T-cell (primary cell): Measurements from ENCODE around the gene MCM10. TPM values are rescaled to one million over a fixed set of nuclear protein-coding genes. Genes with fewer than 3 reads are reported as not detected.
A peak's percentile ranks its signal among the peaks of the same experiment; 100 is the strongest.

Experiments
- ATAC-seq, 4 experiments: fragments of 200-7000 bp in 3 of 4; fragments of 150-1000 bp in 1 of 4; cut with Tn5 transposase; replicated peaks in 1 of 4; 1 replicate in 3 of 4; 2 replicates in 1 of 4; pipeline ENCODE4 v1.10.0; 2021; ENCODE audit warnings: moderate library complexity in 3 of 4, mild to moderate bottlenecking in 2 of 4, moderate number of reproducible peaks in 1 of 4
- CTCF ChIA-PET, 2 donors: fragments of 300-600 bp; sonication (Branson Sonifier 250); formaldehyde crosslinking; loops; one replicate each; lab custom pipeline; 2022; ENCODE audit warnings: antibody characterized with exemption in 2 of 2; lab: Charles Lee
- POLR2A ChIA-PET, 2 donors: fragments of 300-600 bp; sonication (Branson Sonifier 250); formaldehyde crosslinking; loops; one replicate each; lab custom pipeline; 2022; ENCODE audit warnings: antibody characterized with exemption in 2 of 2; lab: Charles Lee
- DNase-seq, 35 experiments: peaks; one replicate each; pipeline versions ENCODE4 v3.0.0 to v3.0.0-alpha.2; 2013 to 2023
- H3K27ac ChIP-seq: one replicate; pipeline ENCODE4 v1.5.1; 2013; ENCODE audit warnings: low read length
- H3K27me3 ChIP-seq, 2 experiments: replicated peaks in 1 of 2; 1 replicate in 1 of 2; 2 replicates in 1 of 2; pipeline versions ENCODE4 v1.6.1 to v1.7.0; 2013; ENCODE audit warnings: low read length in 1 of 2, mixed read lengths in 1 of 2; ENCODE audit not compliant: control insufficient read depth in 2 of 2, insufficient read depth in 2 of 2; ENCODE audit errors: extremely low read depth in 1 of 2
- H3K36me3 ChIP-seq, 2 donors: 1 replicate in 1 of 2; 2 replicates in 1 of 2; pipeline versions ENCODE4 v1.6.1 to v1.7.0; 2013; ENCODE audit warnings: low read length in 1 of 2; ENCODE audit not compliant: control insufficient read depth in 2 of 2, insufficient read depth in 1 of 2; ENCODE audit errors: extremely low read depth in 1 of 2
- H3K4me1 ChIP-seq, 2 experiments: 1 replicate in 1 of 2; 2 replicates in 1 of 2; pipeline versions ENCODE4 v1.6.1 to v1.7.0; 2013; ENCODE audit warnings: low read length in 2 of 2, mixed read lengths in 1 of 2; ENCODE audit not compliant: insufficient read depth in 2 of 2, control insufficient read depth in 1 of 2; ENCODE audit errors: extremely low read depth in 1 of 2
- H3K4me3 ChIP-seq, 2 donors: 1 replicate in 1 of 2; 2 replicates in 1 of 2; pipeline versions ENCODE4 v1.5.1 to v1.7.0; 2013; ENCODE audit warnings: mild to moderate bottlenecking in 2 of 2, low read length in 1 of 2, moderate library complexity in 1 of 2; ENCODE audit not compliant: control insufficient read depth in 1 of 2; ENCODE audit errors: extremely low read depth in 1 of 2
- H3K9me3 ChIP-seq: 2 replicates; pipeline ENCODE4 v1.7.0; 2013
- H3K27ac Mint-ChIP-seq, 2 donors: one replicate each; pipeline ENCODE4 v1.8.0; 2020 to 2021; ENCODE audit warnings: mild to moderate bottlenecking in 2 of 2, mixed read lengths in 2 of 2
- H3K27me3 Mint-ChIP-seq, 2 donors: one replicate each; pipeline ENCODE4 v1.8.0; 2021 to 2022; ENCODE audit warnings: mixed read lengths in 2 of 2
- H3K36me3 Mint-ChIP-seq: one replicate; pipeline ENCODE4 v1.8.0; 2021; ENCODE audit warnings: mixed read lengths
- H3K4me1 Mint-ChIP-seq, 3 donors: one replicate each; pipeline ENCODE4 v1.8.0; 2020 to 2022; ENCODE audit warnings: mixed read lengths in 3 of 3, mild to moderate bottlenecking in 1 of 3
- H3K4me3 Mint-ChIP-seq, 3 donors: one replicate each; pipeline ENCODE4 v1.8.0; 2020 to 2022; ENCODE audit warnings: mild to moderate bottlenecking in 3 of 3, mixed read lengths in 3 of 3, moderate library complexity in 3 of 3
- H3K9me3 Mint-ChIP-seq, 3 donors: one replicate each; pipeline ENCODE4 v1.8.0; 2020 to 2022; ENCODE audit warnings: mixed read lengths in 3 of 3
- WGBS: methylation state at CpG from one replicate; pipeline ENCODE4 v1.1.5; 2013; ENCODE audit warnings: missing lambda C conversion rate; ENCODE audit not compliant: insufficient coverage; 5-methylcytosine and 5-hydroxymethylcytosine counted together
- total RNA-seq, 35 experiments: library from RNA in 6 of 35; stranded (reverse) in 6 of 35; fragments of 120-200 nt in 1 of 35; gene quantifications; one replicate each; pipeline versions ENCODE4 v1.2.1 to v1.2.4 and lab custom pipeline; 2013 to 2026

The MCM10 gene
- total RNA-seq = 1 to 10 TPM in 2 of 5 donors, under 1 TPM in 3; 0.65 to 1.4 (median 0.82) TPM
- total RNA-seq (2013) = 0.33 TPM
- 0.05 to 133 (median 0.55) reads per million in 29 experiments for total RNA-seq (lab: John Stamatoyannopoulos, UW)

GRCh38 chr10:13160934-13161856, at the start of gene MCM10:
Gene MCM10, plus strand, starts transcription at chr10:13161558. Its CDS starts 2,645 bp downstream, at chr10:13164203.
- under 1% methylated on average over 49 of the region's 56 CpGs for WGBS
- Mint-ChIP-seq H3K36me3 (no peaks in the 10 kb centered on the region), H3K9me3 (no peaks in the 10 kb centered on the region), H3K4me1 (peaks cover 16 to 33% (median 22%) of the 10 kb centered on the region in 3 donors), H3K27me3 (no peaks in the 10 kb centered on the region), H3K4me3 (peak within 1 kb of the TSS; percentile 79 to 85 (median 82)), H3K27ac (peak within 1 kb of the TSS; percentile 17 to 41)
- peak; percentile 92 to 99 (median 97) for DNase-seq
- Histone ChIP-seq H3K4me1 (peaks cover 0 to 14% of the 10 kb centered on the region in 2 experiments), H3K9me3 (no peaks in the 10 kb centered on the region), H3K27ac (peak within 1 kb of the TSS; percentile 44), H3K4me3 (peak within 1 kb of the TSS; percentile 41 to 42), H3K36me3 (no peaks in the 10 kb centered on the region), H3K27me3 (peaks cover 0 to 3% of the 10 kb centered on the region in 2 experiments)
- ATAC-seq = peak; percentile 100
- ChIA-PET CTCF (interaction anchor here (0.6 to 2.7 kb wide), 8 partner anchors 10 to 1530 kb away, joined by 3 to 33 read pairs (median 4); partner anchors contain the start of gene PHYH (in 1 of the 2)), POLR2A (interaction anchor here in 1 of 2 donors (0.6 to 0.7 kb wide), 2 partner anchors 142 to 143 kb away, joined by 3 read pairs; no protein-coding TSS in a partner anchor)

DNA sequence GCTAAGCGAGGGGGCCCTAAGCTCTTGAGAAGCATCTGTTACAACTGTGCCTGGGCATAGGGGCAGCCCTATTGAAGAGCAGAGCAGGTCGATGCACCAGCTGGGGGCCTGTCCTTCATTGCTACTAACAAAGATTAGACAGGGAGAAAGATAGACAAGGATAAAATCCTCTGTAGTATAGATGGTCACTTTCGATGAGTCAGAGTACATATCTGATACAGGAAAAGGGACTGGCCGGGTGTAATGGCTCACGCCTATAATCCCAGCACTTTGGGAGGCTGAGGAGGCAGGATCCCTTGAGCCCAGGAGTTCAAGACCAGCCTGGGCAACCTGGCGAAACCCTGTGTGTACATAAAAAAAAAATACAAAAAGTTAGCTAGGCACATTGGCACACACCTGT, 47.8 kb upstream of the MCM10 start:
- no peak for ATAC-seq
- ChIA-PET CTCF (no interaction called here), POLR2A (no interaction called here)
- Mint-ChIP-seq H3K27me3 (no peaks in the 10 kb centered on the region), H3K4me3 (no peak overlapping the region), H3K36me3 (peaks cover 58% of the 10 kb centered on the region), H3K4me1 (peaks cover 41 to 49% (median 44%) of the 10 kb centered on the region in 3 donors), H3K9me3 (no peaks in the 10 kb centered on the region), H3K27ac (peak overlapping the region in 1 of 2 donors; percentile 19)
- Histone ChIP-seq H3K4me3 (no peak overlapping the region), H3K9me3 (no peaks in the 10 kb centered on the region), H3K27me3 (no peaks in the 10 kb centered on the region), H3K36me3 (peaks cover 16 to 73% of the 10 kb centered on the region in 2 donors), H3K4me1 (peaks cover 5 to 26% of the 10 kb centered on the region in 2 experiments), H3K27ac (no peak overlapping the region)
- no peak for DNase-seq
- WGBS = 80% methylated on average over 1 of the region's 6 CpGs

- Mint-ChIP-seq H3K9me3 (no peaks in the 10 kb centered on the region), H3K36me3 (peaks cover 69% of the 10 kb centered on the region), H3K4me1 (peaks cover 27 to 34% (median 30%) of the 10 kb centered on the region in 3 donors), H3K4me3 (peak overlapping the region; percentile 32 to 59 (median 40)), H3K27ac (peak overlapping the region; percentile 60 to 84), H3K27me3 (no peaks in the 10 kb centered on the region)
- Histone ChIP-seq H3K27ac (peak overlapping the region; percentile 67), H3K9me3 (no peaks in the 10 kb centered on the region), H3K4me3 (peak overlapping the region in 1 of 2 donors; percentile 2), H3K36me3 (peaks cover 11 to 73% of the 10 kb centered on the region in 2 donors), H3K27me3 (no peaks in the 10 kb centered on the region), H3K4me1 (peaks cover 0 to 9% of the 10 kb centered on the region in 2 experiments)
- DNase-seq (peak in 10 of 35 experiments; percentile 8 to 60 (median 12)), ATAC-seq (peak; percentile 56 to 84 (median 68))
- POLR2A ChIA-PET = interaction anchor here in 1 of 2 donors (0.6 to 1.4 kb wide), 3 partner anchors 12 to 1074 kb away, joined by 4 to 8 read pairs (median 4); partner anchors contain the start of genes OPTN and UPF2
- 30% methylated on average over 7 of the region's 12 CpGs for WGBS
- CTCF ChIA-PET = interaction anchor here in 1 of 2 donors (0.7 to 0.8 kb wide), 2 partner anchors 15 to 44 kb away, joined by 3 read pairs; no protein-coding TSS in a partner anchor
Measured at GRCh38 chr10:13115832-13116803, 45.2 kb upstream of the MCM10 start.

DNA sequence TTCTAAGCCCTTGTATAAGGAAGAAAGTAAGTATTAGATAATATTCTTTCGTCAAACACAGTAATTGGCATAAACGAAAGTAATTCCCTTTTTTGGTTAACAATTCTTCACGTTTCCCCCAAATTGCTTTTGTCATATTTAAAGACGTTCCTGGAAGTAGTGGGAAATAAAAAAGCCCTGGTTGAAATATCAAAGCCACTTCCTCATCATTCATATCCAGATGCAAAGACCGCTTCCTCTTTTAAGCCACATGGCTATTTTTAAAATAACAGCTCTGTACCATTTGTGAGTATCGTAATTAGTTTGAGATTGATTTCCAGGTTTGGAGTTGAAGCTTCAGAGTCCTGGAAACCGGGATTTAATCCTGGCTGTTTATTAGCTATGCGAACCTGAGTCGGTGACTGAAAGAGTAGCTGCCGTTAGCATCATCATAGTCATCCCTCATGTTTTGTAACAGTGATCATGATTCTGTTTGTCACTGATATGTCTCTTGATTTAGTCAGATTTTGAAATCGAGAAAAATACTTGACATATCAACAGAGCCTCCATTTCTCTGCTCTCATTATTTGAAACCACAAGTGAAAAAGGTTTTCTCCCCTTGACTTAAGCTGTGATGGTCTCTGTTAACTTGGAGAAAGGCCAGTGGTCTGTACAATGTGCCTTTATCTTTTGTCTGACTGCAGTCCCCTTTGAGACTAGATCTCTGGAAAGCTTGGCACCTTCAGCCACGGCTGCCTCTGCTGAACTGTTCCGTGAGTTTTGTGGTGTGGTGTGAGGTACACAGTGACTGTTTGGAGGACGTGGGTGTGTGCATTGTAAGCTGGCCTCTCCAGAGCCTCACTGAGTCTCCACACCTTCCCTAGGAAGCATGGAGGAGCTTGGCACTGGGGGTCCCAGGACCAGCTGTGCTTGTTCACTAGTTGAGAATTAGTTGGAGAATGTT, 43.2 kb upstream of the MCM10 start:
- Histone ChIP-seq H3K4me1 (peaks cover 0 to 9% of the 10 kb centered on the region in 2 experiments), H3K27ac (no peak overlapping the region), H3K36me3 (peaks cover 11 to 75% of the 10 kb centered on the region in 2 donors), H3K27me3 (no peaks in the 10 kb centered on the region), H3K9me3 (no peaks in the 10 kb centered on the region), H3K4me3 (no peak overlapping the region)
- Mint-ChIP-seq H3K27me3 (no peaks in the 10 kb centered on the region), H3K9me3 (no peaks in the 10 kb centered on the region), H3K27ac (peak overlapping the region; percentile 24 to 29), H3K4me3 (peak overlapping the region in 1 of 3 donors; percentile 16), H3K4me1 (peaks cover 27 to 34% (median 29%) of the 10 kb centered on the region in 3 donors), H3K36me3 (peaks cover 74% of the 10 kb centered on the region)
- WGBS = no CpG with 5 or more reads among the region's 14 CpGs
- no peak for ATAC-seq
- CTCF ChIA-PET = interaction anchor here in 1 of 2 donors (0.5 to 1.2 kb wide), 3 partner anchors 9 to 102 kb away, joined by 3 to 12 read pairs (median 5); no protein-coding TSS in a partner anchor
- no peak for DNase-seq
- POLR2A ChIA-PET = no interaction called here

DNA sequence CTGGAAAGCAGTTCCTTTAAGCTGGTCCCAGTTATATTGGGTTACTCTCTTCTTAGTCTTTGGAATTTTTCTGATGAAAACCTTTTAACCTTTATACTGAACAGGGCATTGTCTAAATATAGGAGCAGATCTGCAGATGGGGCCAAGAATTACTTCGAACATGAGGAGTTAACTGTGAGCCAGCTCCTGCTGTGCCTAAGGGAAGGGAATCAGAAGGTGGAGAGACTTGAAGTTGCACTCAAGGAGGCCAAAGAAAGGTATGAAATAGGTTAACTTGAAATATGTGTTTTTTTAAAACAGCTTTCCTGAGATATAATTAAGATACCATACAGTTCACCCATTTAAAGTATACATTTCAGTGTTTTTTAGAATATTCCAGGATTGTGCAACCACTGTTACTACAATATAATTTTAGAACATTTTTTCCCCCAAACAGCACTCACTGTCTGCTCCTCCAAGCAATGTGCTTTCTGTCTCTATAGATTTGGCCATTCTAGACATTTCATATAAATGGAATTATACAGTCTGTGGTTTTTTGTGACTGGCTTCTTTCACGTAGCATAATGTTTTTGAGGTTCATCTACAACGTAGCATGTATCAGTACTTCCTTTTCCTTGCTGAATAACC, 42.5 kb upstream of the MCM10 start:
- no peaks in the 10 kb centered on the region for H3K27me3 Mint-ChIP-seq
- peaks cover 0 to 9% of the 10 kb centered on the region in 2 experiments for H3K4me1 ChIP-seq
- peaks cover 27 to 36% (median 29%) of the 10 kb centered on the region in 3 donors for H3K4me1 Mint-ChIP-seq
- H3K27me3 ChIP-seq = no peaks in the 10 kb centered on the region
- ChIA-PET POLR2A (no interaction called here), CTCF (interaction anchor here in 1 of 2 donors (0.5 kb wide), 1 partner anchor 101 kb away, joined by 3 read pairs; no protein-coding TSS in a partner anchor)
- DNase-seq (no peak), ATAC-seq (no peak)
- peaks cover 78% of the 10 kb centered on the region for H3K36me3 Mint-ChIP-seq
- H3K36me3 ChIP-seq = peaks cover 4 to 75% of the 10 kb centered on the region in 2 donors
- H3K27ac Mint-ChIP-seq = peak overlapping the region; percentile 24 to 29
- H3K9me3 Mint-ChIP-seq = no peaks in the 10 kb centered on the region
- H3K27ac ChIP-seq = no peak overlapping the region
- H3K4me3 ChIP-seq = no peak overlapping the region
- no peak overlapping the region for H3K4me3 Mint-ChIP-seq
- WGBS = 100% methylated on average over 1 of the region's 3 CpGs
- H3K9me3 ChIP-seq = no peaks in the 10 kb centered on the region
